Mesangial cell (primary cell): ENCODE data around the gene GCG. TPM values are rescaled to one million over a fixed set of nuclear protein-coding genes. Genes with fewer than 3 reads are reported as not detected.

ENCODE experiments used
- total RNA-seq: library from RNA; depleted of rRNA; stranded (reverse); fragments of >200 nt; gene quantifications from 2 replicates; pipeline ENCODE4 v1.2.3, GENCODE V29; 2015

GCG gene
- total RNA-seq, result not detected in 2 replicates

GRCh38 chr2:162152147-162152546 lies at the start of gene GCG:
TSS of gene GCG (minus strand) at chr2:162152247. CDS start at chr2:162149178, 3,069 bp downstream.

Other genes with a start within 250 kb of the GCG start
- gene DPP4, start 78.0 kb downstream of the GCG start, total RNA-seq, result 7.7 and 42.3 TPM in 2 replicates
- gene FAP, start 91.2 kb upstream of the GCG start, total RNA-seq, result 7.3 and 25.0 TPM in 2 replicates
- gene IFIH1, start 166.4 kb upstream of the GCG start, total RNA-seq, result 2.4 and 6.3 TPM in 2 replicates
- 11.8 and 15.2 TPM in 2 replicates for gene GCA, start 191.9 kb upstream of the GCG start, total RNA-seq